ENCODE measurements around the gene SULT1E1.

- TF ChIP-seq POLR2A (IDR thresholded peaks at IDR 0.05) (no peak), CTCF (IDR thresholded peaks at IDR 0.05) (no peak)
These were observed 10.0 kb downstream of the SULT1E1 start for GRCh38 chr4:69849969-69850368.

Data from testis (tissue), 2 donors.